T-cell (primary cell): ENCODE data around the gene ZP3. TPM values are rescaled to one million over a fixed set of nuclear protein-coding genes. Genes with fewer than 3 reads are reported as not detected.
"Not testable (repeated sequence)": the region's sequence is repeated elsewhere in the genome, so short reads cannot be mapped to it uniquely, and the experiment has no call there.

Source experiments
- ATAC-seq, 4 experiments: fragments of 200-7000 bp in 3 of 4; fragments of 150-1000 bp in 1 of 4; cut with Tn5 transposase; replicated peaks in 1 of 4; 1 replicate in 3 of 4; 2 replicates in 1 of 4; pipeline ENCODE4 v1.10.0; 2021; ENCODE audit warnings: moderate library complexity in 3 of 4, mild to moderate bottlenecking in 2 of 4, moderate number of reproducible peaks in 1 of 4
- CTCF ChIA-PET, 2 donors: fragments of 300-600 bp; sonication (Branson Sonifier 250); formaldehyde crosslinking; loops; one replicate each; lab custom pipeline; 2022; ENCODE audit warnings: antibody characterized with exemption in 2 of 2; lab: Charles Lee
- POLR2A ChIA-PET, 2 donors: fragments of 300-600 bp; sonication (Branson Sonifier 250); formaldehyde crosslinking; loops; one replicate each; lab custom pipeline; 2022; ENCODE audit warnings: antibody characterized with exemption in 2 of 2; lab: Charles Lee
- DNase-seq, 35 experiments: peaks; one replicate each; pipeline versions ENCODE4 v3.0.0 to v3.0.0-alpha.2; 2013 to 2023
- H3K27ac ChIP-seq: one replicate; pipeline ENCODE4 v1.5.1; 2013; ENCODE audit warnings: low read length
- H3K27me3 ChIP-seq, 2 experiments: replicated peaks in 1 of 2; 1 replicate in 1 of 2; 2 replicates in 1 of 2; pipeline versions ENCODE4 v1.6.1 to v1.7.0; 2013; ENCODE audit warnings: low read length in 1 of 2, mixed read lengths in 1 of 2; ENCODE audit not compliant: control insufficient read depth in 2 of 2, insufficient read depth in 2 of 2; ENCODE audit errors: extremely low read depth in 1 of 2
- H3K36me3 ChIP-seq, 2 donors: 1 replicate in 1 of 2; 2 replicates in 1 of 2; pipeline versions ENCODE4 v1.6.1 to v1.7.0; 2013; ENCODE audit warnings: low read length in 1 of 2; ENCODE audit not compliant: control insufficient read depth in 2 of 2, insufficient read depth in 1 of 2; ENCODE audit errors: extremely low read depth in 1 of 2
- H3K4me1 ChIP-seq, 2 experiments: 1 replicate in 1 of 2; 2 replicates in 1 of 2; pipeline versions ENCODE4 v1.6.1 to v1.7.0; 2013; ENCODE audit warnings: low read length in 2 of 2, mixed read lengths in 1 of 2; ENCODE audit not compliant: insufficient read depth in 2 of 2, control insufficient read depth in 1 of 2; ENCODE audit errors: extremely low read depth in 1 of 2
- H3K4me3 ChIP-seq, 2 donors: 1 replicate in 1 of 2; 2 replicates in 1 of 2; pipeline versions ENCODE4 v1.5.1 to v1.7.0; 2013; ENCODE audit warnings: mild to moderate bottlenecking in 2 of 2, low read length in 1 of 2, moderate library complexity in 1 of 2; ENCODE audit not compliant: control insufficient read depth in 1 of 2; ENCODE audit errors: extremely low read depth in 1 of 2
- H3K9me3 ChIP-seq: 2 replicates; pipeline ENCODE4 v1.7.0; 2013
- H3K27ac Mint-ChIP-seq, 2 donors: one replicate each; pipeline ENCODE4 v1.8.0; 2020 to 2021; ENCODE audit warnings: mild to moderate bottlenecking in 2 of 2, mixed read lengths in 2 of 2
- H3K27me3 Mint-ChIP-seq, 2 donors: one replicate each; pipeline ENCODE4 v1.8.0; 2021 to 2022; ENCODE audit warnings: mixed read lengths in 2 of 2
- H3K36me3 Mint-ChIP-seq: one replicate; pipeline ENCODE4 v1.8.0; 2021; ENCODE audit warnings: mixed read lengths
- H3K4me1 Mint-ChIP-seq, 3 donors: one replicate each; pipeline ENCODE4 v1.8.0; 2020 to 2022; ENCODE audit warnings: mixed read lengths in 3 of 3, mild to moderate bottlenecking in 1 of 3
- H3K4me3 Mint-ChIP-seq, 3 donors: one replicate each; pipeline ENCODE4 v1.8.0; 2020 to 2022; ENCODE audit warnings: mild to moderate bottlenecking in 3 of 3, mixed read lengths in 3 of 3, moderate library complexity in 3 of 3
- H3K9me3 Mint-ChIP-seq, 3 donors: one replicate each; pipeline ENCODE4 v1.8.0; 2020 to 2022; ENCODE audit warnings: mixed read lengths in 3 of 3
- WGBS: methylation state at CpG from one replicate; pipeline ENCODE4 v1.1.5; 2013; ENCODE audit warnings: missing lambda C conversion rate; ENCODE audit not compliant: insufficient coverage; 5-methylcytosine and 5-hydroxymethylcytosine counted together
- total RNA-seq, 35 experiments: library from RNA in 6 of 35; stranded (reverse) in 6 of 35; fragments of 120-200 nt in 1 of 35; gene quantifications; one replicate each; pipeline versions ENCODE4 v1.2.1 to v1.2.4 and lab custom pipeline; 2013 to 2026

The ZP3 gene
- total RNA-seq, 5 donors from 2014 or later (not counting 1 experiment from before 2014, with no cell fraction given), result 1.7 to 7.0 (median 5.9) TPM

DNA sequence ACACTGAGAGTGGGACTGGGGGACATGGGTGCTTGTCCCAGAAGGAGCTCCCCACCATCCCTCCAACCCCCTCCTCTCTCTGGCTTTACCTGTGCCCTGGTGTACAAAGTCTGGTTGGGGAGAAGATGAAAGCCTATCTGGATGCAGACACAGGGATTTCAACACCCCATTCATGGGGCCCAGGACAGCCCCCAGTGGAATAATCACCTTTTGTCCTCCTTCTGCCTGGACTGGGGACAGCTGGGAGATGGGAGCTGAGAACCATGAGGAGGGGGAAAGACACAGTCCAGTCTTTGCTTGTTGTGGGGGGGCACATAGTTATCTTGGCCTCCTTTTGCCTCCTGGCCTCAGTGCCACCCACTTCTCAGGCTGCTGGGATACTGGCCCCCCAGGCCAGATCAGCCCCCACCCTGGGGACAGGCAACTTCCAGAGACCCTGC lies 16.6 kb upstream of the ZP3 start:
- no peak overlapping the region for H3K4me3 Mint-ChIP-seq
- H3K27me3 Mint-ChIP-seq, result no peaks in the 10 kb centered on the region
- no peak for DNase-seq
- no peak for ATAC-seq
- CTCF ChIA-PET, result interaction anchor here in 1 of 2 donors (0.5 kb wide), 1 partner anchor 119 kb away, joined by 4 read pairs; no protein-coding TSS in a partner anchor
- H3K27ac Mint-ChIP-seq, result no peak overlapping the region
- H3K9me3 ChIP-seq, result no peaks in the 10 kb centered on the region
- peaks cover 0 to 5% (median 4%) of the 10 kb centered on the region in 3 donors for H3K4me1 Mint-ChIP-seq
- no peak overlapping the region for H3K4me3 ChIP-seq
- H3K36me3 ChIP-seq, result no peaks in the 10 kb centered on the region
- peaks cover 0 to 2% of the 10 kb centered on the region in 2 experiments for H3K4me1 ChIP-seq
- H3K27me3 ChIP-seq, result peaks cover 0 to 7% of the 10 kb centered on the region in 2 experiments
- H3K27ac ChIP-seq, result no peak overlapping the region
- no peaks in the 10 kb centered on the region for H3K36me3 Mint-ChIP-seq
- POLR2A ChIA-PET, result no interaction called here
- no peaks in the 10 kb centered on the region for H3K9me3 Mint-ChIP-seq

DNA sequence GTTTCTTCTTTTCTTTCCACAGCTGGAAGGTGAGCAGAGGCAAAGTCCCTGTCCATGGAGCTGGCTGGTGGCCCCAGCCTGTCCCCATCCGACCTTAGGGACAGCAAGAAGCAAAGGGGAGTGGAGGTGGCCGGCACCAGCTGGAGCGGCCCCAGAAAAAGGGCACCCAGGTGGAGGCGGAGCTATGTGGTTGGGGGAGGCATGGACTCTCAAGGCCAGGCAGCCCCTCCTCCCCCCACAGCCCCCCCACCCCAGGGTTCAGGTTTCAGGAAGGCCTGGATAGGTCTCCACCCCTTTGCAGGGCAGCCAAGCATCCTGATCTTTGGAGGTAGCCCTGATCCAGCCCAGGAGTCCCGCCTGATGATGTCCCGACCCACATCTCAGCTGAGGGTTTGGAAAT lies 15.2 kb upstream of the ZP3 start, which contains the start of gene SSC4D:
SSC4D (minus strand) TSS at position 161 of the 400 bp plus-strand sequence. CDS start 5,258 bp downstream, outside the sequence.
- WGBS, result 80% methylated on average over 1 of the region's 6 CpGs
- Histone ChIP-seq H3K27ac (no peak within 1 kb of the TSS), H3K9me3 (no peaks in the 10 kb centered on the region), H3K4me3 (no peak within 1 kb of the TSS), H3K27me3 (peaks cover 0 to 7% of the 10 kb centered on the region in 2 experiments), H3K4me1 (no peaks in the 10 kb centered on the region), H3K36me3 (no peaks in the 10 kb centered on the region)
- ChIA-PET CTCF (interaction anchor here in 1 of 2 donors (0.7 kb wide), 1 partner anchor 1261 kb away, joined by 3 read pairs; no protein-coding TSS in a partner anchor), POLR2A (no interaction called here)
- H3K4me1 Mint-ChIP-seq, result no peaks in the 10 kb centered on the region
- H3K27me3 Mint-ChIP-seq, result no peaks in the 10 kb centered on the region
- DNase-seq (no peak), ATAC-seq (no peak)
- H3K27ac Mint-ChIP-seq, result no peak within 1 kb of the TSS
- H3K36me3 Mint-ChIP-seq, result no peaks in the 10 kb centered on the region
- no peaks in the 10 kb centered on the region for H3K9me3 Mint-ChIP-seq
- no peak within 1 kb of the TSS for H3K4me3 Mint-ChIP-seq

DNA sequence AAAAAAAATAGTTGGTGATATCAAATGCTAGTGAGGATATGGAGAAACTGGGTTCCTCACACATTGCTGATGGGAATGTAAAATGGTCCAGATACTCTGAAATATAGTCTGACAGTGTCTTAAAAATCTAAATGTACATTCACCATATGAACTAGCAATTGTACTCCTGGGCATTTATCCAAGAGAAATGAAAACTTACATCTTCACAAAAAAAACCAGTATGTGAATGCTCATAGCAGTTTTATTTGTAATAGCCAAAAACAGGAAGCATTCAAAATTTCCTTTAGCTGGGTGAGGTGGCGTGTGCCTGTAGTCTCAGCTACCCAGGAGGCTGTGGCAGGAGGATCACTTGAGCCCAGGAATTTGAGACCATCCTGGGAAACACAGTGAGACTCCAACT lies 13.1 kb upstream of the ZP3 start:
- Mint-ChIP-seq H3K27ac (no peak overlapping the region), H3K36me3 (no peaks in the 10 kb centered on the region), H3K4me1 (no peaks in the 10 kb centered on the region), H3K4me3 (no peak overlapping the region), H3K27me3 (no peaks in the 10 kb centered on the region), H3K9me3 (no peaks in the 10 kb centered on the region)
- H3K9me3 ChIP-seq, result no peaks in the 10 kb centered on the region
- no peak overlapping the region for H3K4me3 ChIP-seq
- no peak for ATAC-seq
- CTCF ChIA-PET, result no interaction called here
- no peaks in the 10 kb centered on the region for H3K4me1 ChIP-seq
- POLR2A ChIA-PET, result no interaction called here
- no CpG with 5 or more reads among the region's 1 CpG for WGBS
- no peak for DNase-seq
- H3K36me3 ChIP-seq, result no peaks in the 10 kb centered on the region
- H3K27ac ChIP-seq, result no peak overlapping the region
- H3K27me3 ChIP-seq, result peaks cover 0 to 4% of the 10 kb centered on the region in 2 experiments

DNA sequence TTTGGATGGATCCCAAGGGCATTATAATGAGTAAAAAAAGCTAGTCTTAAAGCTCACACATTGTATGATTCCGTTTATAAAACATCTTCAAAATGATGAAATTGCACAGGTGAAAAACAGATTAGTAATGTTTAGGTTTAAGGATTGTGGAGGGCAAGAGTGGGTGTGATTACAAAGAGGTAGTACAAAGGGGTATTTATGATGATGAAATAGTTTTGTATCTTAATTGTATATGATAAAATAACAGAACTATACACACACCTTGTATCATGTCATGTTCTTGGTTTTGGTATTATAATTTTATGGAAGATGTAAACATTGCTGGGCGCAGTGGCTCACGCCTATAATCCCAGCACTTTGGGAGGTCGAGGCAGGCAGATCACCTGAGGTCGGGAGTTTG lies 12.5 kb upstream of the ZP3 start:
- no CpG with 5 or more reads among the region's 5 CpGs for WGBS
- CTCF ChIA-PET, result no interaction called here

DNA sequence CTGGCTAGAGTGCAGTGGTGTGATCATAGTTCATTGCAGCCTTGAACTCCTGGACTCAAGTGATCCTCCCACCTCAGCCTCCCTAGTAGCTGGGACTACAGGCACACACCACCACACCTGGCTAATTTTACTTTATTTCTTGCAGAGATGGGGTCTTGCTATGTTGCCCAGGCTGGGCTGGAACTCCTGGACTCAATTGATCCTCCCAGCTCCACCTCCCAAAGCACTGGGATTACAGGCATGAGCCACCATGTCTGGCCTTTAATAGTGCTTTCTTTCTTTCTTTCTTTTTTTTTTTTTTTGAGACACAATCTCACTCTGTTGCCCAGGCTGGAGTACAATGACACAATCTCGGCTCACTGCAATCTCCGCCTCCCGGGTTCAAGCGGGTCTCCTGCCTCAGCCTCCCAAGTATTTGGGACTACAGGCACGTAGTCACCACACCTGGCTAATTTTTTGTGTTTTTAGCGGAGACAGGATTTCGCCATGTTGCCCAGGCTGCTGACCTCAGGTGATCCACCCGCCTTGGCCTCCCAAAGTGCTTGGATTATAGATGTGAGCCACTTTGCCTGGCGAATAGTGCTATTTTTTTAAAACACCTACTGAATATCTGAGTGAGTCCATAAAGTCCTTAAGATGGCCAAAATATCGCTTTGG lies 7.0 kb upstream of the ZP3 start:
- CTCF ChIA-PET, H3K9me3 Mint-ChIP-seq, H3K4me1 Mint-ChIP-seq, H3K27me3 Mint-ChIP-seq, H3K4me1 ChIP-seq, DNase-seq, H3K4me3 Mint-ChIP-seq, ATAC-seq, H3K36me3 ChIP-seq, POLR2A ChIA-PET, H3K27ac Mint-ChIP-seq, H3K36me3 Mint-ChIP-seq, H3K27ac ChIP-seq, H3K4me3 ChIP-seq, H3K9me3 ChIP-seq: not testable (repeated sequence)
- 94% methylated on average over 4 of the region's 10 CpGs for WGBS
- peaks cover 0 to 10% of the 10 kb centered on the region in 2 experiments for H3K27me3 ChIP-seq

More for the DNA sequence above, 12.5 kb upstream of the ZP3 start:
- H3K27ac ChIP-seq, result no peak overlapping the region
- Mint-ChIP-seq H3K27me3 (no peaks in the 10 kb centered on the region), H3K27ac (no peak overlapping the region), H3K9me3 (no peaks in the 10 kb centered on the region), H3K4me1 (no peaks in the 10 kb centered on the region), H3K36me3 (no peaks in the 10 kb centered on the region), H3K4me3 (no peak overlapping the region)
- DNase-seq (no peak), ATAC-seq (no peak)
- no peaks in the 10 kb centered on the region for H3K9me3 ChIP-seq
- peaks cover 0 to 4% of the 10 kb centered on the region in 2 experiments for H3K27me3 ChIP-seq
- POLR2A ChIA-PET, result interaction anchor here in 1 of 2 donors (0.7 kb wide), 1 partner anchor 295 kb away, joined by 4 read pairs; no protein-coding TSS in a partner anchor
- H3K36me3 ChIP-seq, result no peaks in the 10 kb centered on the region
- no peaks in the 10 kb centered on the region for H3K4me1 ChIP-seq
- H3K4me3 ChIP-seq, result no peak overlapping the region

DNA sequence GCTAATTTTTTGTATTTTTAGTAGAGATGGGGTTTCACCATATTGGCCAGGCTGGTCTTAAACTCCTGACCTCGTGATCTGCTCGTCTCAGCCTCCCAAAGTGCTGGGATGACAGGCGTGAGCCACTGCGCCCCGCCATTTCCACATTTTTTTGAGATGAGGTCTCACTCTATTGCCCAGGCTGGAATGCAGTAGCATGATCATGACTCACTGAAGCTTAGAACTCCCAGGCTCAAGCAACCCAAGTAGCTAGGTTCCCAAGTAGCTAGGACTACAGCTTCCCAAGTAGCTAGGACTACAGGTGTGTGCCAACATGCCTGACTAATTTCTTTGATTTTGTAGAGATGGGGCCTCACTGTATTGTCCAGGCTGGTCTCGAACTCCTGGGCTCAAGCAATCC lies 3.7 kb upstream of the ZP3 start:
- H3K9me3 Mint-ChIP-seq, H3K4me1 ChIP-seq, H3K27ac Mint-ChIP-seq, H3K4me3 Mint-ChIP-seq, H3K36me3 ChIP-seq, DNase-seq, H3K27ac ChIP-seq, H3K27me3 Mint-ChIP-seq, H3K4me1 Mint-ChIP-seq, ATAC-seq, H3K4me3 ChIP-seq, POLR2A ChIA-PET, H3K9me3 ChIP-seq, H3K36me3 Mint-ChIP-seq: not testable (repeated sequence)
- 77% methylated on average over 5 of the region's 6 CpGs for WGBS
- peaks cover 0 to 21% of the 10 kb centered on the region in 2 experiments for H3K27me3 ChIP-seq
- CTCF ChIA-PET, result interaction anchor here in 1 of 2 donors (0.6 kb wide), 1 partner anchor 691 kb away, joined by 3 read pairs; no protein-coding TSS in a partner anchor
